HG03175 (cell line): ENCODE data around the gene CTNNA3.

Experiments used
- ATAC-seq: cut with Tn5 transposase; IDR thresholded peaks from one replicate; pipeline ENCODE4 v1.9.1; 2021; ENCODE audit warnings: mild to moderate bottlenecking, moderate library complexity; ENCODE audit not compliant: unreplicated experiment

Gene CTNNA3

DNA sequence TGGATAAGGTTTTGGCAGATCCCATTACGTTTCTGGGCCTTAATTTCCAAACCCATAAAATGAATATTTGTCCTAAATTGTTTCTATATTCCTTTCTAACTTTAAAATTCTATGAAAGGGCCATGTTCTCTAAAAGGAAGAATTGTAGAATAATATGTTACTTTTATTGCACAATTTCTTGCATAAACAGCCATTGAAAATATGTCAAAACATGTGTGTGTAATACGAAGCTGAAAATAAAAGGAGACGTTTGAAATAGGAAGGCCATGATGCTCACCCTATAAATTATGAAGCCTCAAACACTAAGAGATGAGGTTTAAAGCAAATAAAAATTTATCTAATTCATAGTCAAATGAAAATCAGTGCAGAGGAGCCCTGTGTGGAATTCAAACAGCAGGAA lies 915.2 kb downstream of the CTNNA3 start:
- ATAC-seq: no peak

GRCh38 chr10:66778351-66778750 lies 917.6 kb downstream of the CTNNA3 start:
- no peak for ATAC-seq

DNA sequence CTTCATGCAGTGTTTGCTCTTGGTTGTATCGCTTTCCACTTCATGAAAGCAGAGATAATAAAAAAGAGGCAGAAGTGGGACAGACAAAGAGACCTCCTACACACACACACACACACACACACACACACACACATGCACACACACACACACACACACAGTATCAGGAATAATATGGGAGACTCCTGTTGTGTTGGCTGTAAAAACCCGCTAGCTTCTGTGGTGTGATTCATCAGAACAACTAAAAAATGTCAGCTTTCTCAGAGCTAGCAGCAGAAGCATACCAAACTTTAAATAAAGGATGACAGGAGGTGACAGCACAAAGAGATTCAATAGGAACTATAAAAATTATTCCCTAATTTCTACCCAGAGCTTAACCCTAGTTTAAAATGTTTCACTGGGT lies 918.3 kb downstream of the CTNNA3 start:
- ATAC-seq: no peak

- no peak for ATAC-seq
Observed at GRCh38 chr10:66773472-66773817, 922.5 kb downstream of the CTNNA3 start.

GRCh38 chr10:66772548-66773471 lies 923.2 kb downstream of the CTNNA3 start:
- ATAC-seq: no peak

DNA sequence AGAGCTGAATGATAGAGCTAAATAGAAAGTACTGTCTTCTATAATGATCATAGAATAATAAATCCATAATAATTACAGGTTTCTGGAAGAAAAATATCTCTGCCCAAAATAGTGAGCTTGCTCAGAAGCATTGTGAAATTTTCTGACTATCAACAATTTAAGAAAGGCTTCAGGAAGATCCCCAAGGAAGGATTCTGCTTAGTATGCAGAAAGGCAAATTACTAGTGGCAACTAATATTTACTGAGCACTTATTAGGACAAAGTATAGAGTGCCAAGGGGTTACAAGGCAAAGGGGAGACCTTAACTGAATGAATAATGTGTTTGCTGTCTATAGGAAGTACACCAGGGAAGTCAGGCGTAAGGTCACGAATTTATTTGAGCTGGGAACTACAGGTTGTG lies 928.3 kb downstream of the CTNNA3 start:
- ATAC-seq: no peak

GRCh38 chr10:66762218-66762729 lies 933.7 kb downstream of the CTNNA3 start:
- ATAC-seq: no peak

DNA sequence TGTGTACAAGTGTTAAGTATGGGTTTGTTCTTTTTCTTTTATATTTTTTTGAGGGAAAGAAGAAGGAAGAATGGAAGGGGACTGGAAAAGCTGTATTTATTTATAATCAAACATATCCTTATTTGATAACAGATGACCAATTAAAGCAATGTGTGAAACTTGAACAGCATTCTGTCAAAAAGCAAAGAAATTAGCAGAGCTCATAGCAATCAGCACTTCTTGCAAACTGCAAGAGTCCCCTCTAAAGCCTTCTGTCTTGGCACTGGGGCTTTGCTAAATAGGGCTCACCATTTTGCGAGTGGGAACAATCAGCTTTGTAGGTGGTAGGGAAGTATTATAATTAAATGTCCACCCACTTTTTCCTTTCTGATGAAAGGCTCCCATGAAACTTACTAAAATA lies 935.1 kb downstream of the CTNNA3 start:
- no peak for ATAC-seq

DNA sequence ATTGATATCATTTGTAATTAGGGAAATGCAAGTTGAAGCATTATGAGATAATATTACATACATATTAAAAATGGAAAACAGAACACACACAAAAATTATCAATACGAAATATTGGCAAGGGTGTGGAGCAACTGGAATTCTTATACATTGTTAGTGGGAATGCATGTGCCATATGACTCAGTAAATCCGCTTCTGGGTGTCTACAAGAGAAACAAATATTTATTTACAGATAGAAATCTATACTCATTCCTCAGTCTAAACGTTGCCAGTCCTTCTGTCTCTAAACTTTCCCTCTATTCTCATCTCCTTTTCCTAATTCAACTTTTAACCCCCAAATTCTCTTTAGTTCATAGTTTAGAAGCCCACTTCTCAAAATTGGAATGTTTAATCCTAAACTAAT lies 940.5 kb downstream of the CTNNA3 start:
- ATAC-seq: no peak

DNA sequence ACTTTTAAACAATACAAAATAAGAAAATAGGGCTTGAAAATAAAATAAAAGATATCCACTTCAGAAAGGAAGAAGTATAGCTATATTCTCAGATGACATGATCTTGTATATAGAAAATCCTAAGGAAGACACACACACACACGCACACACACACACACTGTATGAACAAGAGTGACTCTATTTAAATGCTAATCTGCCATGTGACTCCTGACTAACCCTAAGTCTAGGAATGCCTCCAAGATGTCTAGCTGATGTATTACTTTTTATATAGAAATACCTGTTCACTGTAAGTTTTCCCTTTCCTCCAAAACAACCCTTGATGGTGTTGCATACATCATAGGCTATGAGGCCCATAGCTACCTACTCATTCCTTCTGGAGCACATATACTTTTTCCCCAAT lies 943.3 kb downstream of the CTNNA3 start:
- ATAC-seq: no peak

DNA sequence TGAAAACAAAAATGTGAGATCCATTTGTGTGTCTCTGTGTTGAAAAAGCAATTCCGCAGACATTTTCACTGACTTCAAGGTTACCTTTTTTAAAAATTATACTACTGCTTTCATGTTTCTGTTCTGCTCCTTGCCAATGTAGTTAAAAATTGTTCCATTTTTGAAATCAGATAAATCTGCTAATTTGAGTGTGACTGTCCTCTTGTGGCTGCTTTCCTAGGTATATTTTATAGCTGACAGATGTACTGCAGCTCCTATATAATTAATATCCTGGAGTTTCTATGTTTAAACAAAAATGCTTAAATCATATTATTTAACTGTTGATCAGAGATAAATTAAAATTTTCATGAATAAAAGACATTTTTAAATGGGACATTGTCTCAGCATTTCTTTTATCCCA lies 947.8 kb downstream of the CTNNA3 start:
- ATAC-seq: no peak

- no peak for ATAC-seq
Observed at GRCh38 chr10:66747451-66747850, 948.5 kb downstream of the CTNNA3 start.

DNA sequence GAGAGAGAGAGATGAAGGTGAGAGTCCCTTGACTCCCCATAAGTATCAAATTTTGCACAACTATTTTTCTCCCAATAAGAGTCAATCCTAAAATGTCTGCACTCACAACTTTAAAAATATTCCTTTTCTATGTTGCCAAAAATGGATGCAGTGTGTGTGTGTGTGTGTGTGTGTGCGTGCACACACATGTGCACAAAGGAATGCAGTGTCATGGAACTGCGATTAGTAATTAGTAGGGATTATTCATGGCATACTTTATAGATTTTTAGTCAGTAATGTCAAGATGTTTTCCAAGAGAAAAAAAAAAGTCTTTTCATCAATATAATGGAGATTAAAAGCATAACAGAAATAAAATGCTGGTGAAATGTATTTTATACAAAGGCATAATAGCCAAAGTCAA lies 949.3 kb downstream of the CTNNA3 start:
- no peak for ATAC-seq

DNA sequence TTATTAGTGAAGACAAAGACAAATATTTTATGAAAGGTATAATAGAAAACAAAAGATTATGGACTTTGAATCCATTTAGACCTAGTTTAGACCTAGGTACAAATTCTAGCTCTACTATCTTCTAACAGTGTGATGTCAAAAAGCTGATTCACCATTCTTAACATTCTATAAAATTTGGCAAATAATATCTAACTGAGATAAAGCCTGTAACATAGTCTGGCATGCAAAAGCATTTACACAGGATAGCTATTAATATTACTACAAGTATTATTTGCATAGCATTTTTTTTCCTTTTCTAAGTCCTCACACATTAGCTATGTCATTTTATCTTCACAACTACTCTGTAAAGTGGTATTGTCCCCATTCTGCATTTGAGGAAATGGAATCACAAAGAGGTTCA lies 949.7 kb downstream of the CTNNA3 start:
- ATAC-seq: no peak

DNA sequence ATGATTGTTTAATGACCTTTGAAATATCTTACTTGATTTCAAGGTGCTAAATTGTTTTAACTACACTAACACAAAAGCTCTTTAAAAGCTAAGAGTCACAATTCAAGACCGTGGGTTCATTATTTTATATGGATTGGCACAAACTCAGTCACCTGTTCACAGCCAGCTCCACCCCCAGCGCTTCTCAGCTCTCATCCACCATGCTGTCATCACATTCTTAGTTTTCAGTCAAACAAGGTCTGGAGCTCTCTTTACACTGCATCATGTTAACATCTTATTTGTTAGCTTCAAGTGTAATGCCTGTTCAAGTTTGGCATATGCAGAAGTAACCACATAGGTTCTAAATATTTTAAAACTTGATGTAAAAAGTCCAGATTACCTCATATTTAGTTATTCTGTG lies 951.1 kb downstream of the CTNNA3 start:
- ATAC-seq: no peak

GRCh38 chr10:66737241-66737640 lies 958.8 kb downstream of the CTNNA3 start:
- ATAC-seq: no peak

DNA sequence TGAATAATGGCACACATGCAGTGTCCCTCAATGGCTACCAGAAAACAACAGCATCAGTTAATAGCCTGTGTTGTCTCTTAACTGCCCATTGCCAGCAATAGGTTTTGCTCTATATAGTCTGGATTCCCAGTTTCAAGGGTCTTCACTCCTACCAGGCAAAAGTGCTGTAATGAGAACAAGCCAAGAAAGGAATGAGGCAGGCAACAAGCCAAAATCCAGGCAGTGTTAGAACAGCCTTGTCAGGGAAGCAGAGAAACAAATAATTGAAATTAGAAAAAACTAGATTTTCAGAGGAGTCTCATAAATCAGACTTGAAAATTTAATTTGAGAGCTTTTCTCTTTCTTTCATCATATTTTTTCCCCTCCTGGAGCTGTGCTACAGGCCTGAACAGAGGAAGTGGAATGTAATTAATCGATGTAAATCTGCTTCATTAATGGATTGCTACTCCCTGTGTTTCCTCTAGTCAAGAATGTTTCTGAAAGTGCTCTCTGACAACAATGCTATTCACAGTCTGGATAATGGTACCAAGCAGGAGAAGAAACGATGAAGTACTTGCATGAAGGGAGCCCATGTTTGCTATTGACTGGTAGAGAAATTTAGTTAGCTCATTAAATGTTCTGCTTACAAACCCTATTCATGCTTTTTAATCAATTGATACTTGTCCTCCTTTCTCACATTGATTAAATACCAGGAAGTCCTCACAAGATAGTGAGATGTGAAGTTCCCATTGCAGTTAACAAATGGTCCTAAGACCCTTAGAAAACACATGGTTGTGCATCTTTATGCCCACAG lies 972.2 kb downstream of the CTNNA3 start:
- no peak for ATAC-seq

DNA sequence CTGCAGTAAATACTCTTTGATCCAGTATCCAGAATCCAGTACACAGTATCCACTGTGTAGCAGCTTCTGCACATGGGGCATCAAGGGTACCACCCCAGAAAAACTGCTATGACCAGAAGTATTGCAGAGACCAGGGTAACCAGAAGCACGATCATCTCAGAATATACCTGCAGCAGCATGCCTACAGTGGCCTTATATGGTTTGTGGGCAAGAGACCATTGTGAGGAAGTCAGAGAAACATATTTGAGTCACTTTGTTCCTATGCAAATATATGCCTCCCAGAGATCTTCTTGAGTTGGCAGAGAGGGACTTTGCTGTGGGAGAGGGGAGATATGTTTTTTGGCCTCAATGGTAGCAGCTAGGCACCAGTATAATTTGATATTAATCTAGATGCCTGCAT lies 976.5 kb downstream of the CTNNA3 start:
- ATAC-seq: no peak

GRCh38 chr10:66717231-66717981 lies 978.6 kb downstream of the CTNNA3 start:
- ATAC-seq: no peak

DNA sequence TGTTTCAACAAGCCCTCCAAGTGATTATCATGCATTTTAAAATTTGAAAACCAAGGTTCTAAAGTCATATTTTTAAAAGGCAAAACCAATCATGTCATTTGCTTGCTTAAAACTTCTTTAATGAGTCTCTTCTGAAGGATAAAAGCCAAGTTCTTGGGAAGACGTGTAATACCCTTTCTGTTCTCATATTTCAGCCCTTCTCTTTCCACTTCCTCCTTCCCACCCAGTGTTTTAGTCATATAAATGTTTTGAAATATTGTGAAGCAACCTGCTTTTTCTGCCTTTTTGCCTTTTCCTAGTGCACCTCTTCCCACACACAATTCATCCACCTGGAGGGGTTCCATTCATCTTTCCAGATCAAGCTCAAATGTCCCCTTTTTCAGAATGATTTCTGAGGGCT lies 981.3 kb downstream of the CTNNA3 start:
- no peak for ATAC-seq

- no peak for ATAC-seq
Observed at GRCh38 chr10:66713387-66713786, 982.6 kb downstream of the CTNNA3 start.
